ENCODE measurements around the gene STX8.
"Not testable (repeated sequence)": the region's sequence is repeated elsewhere in the genome, so short reads cannot be mapped to it uniquely, and the experiment has no call there.

The STX8 gene

DNA sequence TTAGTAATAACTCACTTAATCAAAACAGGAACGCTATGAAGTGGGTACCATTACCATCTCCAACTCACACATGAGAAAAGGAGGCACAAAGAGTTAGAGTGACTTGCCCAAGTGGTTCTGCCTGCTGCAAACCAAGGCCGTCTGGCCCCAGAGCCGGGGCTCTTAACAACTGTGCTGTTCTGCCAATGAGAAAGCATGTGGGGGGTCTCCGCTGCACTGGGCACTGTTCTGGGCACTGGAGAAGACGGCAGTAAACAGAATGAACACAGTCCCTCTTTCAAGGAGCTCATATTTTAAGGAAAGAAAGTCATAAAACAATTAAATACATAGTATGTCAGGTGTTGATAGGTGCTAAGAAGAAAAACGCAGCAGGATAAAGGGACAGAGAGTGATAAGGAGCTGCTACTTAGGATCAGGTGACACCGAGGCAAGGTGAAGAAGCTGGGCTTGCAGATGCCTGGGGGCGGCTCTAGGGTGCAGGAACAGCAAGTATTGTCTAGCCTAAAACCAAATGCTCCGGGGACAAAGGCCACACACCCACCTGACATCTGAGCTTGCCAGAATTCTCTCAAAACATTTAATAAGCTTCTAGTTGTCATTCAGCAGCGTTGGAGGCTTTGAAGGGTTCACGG lies 6.5 kb downstream of the STX8 start:
- H3K4me3 ChIP-seq (ENCODE audit: low read length) = no peak overlapping the region
- DNase-seq (ENCODE audit: low read depth) = no peak
- TF ChIP-seq, protein P1, sequence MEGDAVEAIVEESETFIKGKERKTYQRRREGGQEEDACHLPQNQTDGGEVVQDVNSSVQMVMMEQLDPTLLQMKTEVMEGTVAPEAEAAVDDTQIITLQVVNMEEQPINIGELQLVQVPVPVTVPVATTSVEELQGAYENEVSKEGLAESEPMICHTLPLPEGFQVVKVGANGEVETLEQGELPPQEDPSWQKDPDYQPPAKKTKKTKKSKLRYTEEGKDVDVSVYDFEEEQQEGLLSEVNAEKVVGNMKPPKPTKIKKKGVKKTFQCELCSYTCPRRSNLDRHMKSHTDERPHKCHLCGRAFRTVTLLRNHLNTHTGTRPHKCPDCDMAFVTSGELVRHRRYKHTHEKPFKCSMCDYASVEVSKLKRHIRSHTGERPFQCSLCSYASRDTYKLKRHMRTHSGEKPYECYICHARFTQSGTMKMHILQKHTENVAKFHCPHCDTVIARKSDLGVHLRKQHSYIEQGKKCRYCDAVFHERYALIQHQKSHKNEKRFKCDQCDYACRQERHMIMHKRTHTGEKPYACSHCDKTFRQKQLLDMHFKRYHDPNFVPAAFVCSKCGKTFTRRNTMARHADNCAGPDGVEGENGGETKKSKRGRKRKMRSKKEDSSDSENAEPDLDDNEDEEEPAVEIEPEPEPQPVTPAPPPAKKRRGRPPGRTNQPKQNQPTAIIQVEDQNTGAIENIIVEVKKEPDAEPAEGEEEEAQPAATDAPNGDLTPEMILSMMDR (conservative IDR thresholded peaks at IDR 0.05; ENCODE audit: low read depth, low read length) = no peak

- TF ChIP-seq, protein P1 (conservative IDR thresholded peaks at IDR 0.05; ENCODE audit: low read depth, low read length) = no peak
- no peak overlapping the region for H3K4me3 ChIP-seq (ENCODE audit: low read length)
- no peak for DNase-seq (ENCODE audit: low read depth)
These were observed 7.6 kb downstream of the STX8 start for GRCh38 chr17:9568004-9568403.

DNA sequence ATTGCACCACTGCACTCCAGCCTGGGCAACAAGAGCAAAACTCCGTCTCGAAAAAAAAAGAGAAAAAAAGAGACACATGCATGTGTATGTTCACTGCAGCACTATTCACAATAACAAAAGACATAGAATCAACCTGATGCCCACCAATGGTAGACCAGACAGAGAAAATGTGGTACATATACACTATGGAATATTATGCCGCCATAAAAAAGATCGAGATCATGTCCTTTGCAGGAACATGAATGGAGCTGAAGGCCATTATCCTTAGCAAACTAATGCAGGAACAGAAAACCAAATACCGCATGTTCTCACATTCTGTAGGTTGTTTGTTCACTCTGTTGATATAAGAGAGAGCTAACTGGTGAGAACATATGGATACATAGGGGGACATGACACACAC lies 8.9 kb downstream of the STX8 start:
- H3K4me3 ChIP-seq (ENCODE audit: low read length); DNase-seq (ENCODE audit: low read depth): not testable (repeated sequence)

GRCh38 chr17:9566067-9566466 lies 9.6 kb downstream of the STX8 start:
- no peak for DNase-seq (ENCODE audit: low read depth)
- no peak overlapping the region for H3K4me3 ChIP-seq (ENCODE audit: low read length)
- TF ChIP-seq, protein P1 (conservative IDR thresholded peaks at IDR 0.05; ENCODE audit: low read depth, low read length) = no peak

- no peak for DNase-seq (ENCODE audit: low read depth)
- no peak overlapping the region for H3K4me3 ChIP-seq (ENCODE audit: low read length)
- TF ChIP-seq, protein P1 (conservative IDR thresholded peaks at IDR 0.05; ENCODE audit: low read depth, low read length) = no peak
These were observed 11.5 kb downstream of the STX8 start for GRCh38 chr17:9564104-9564503.

GRCh38 chr17:9557857-9558256 lies 17.8 kb downstream of the STX8 start:
- H3K4me3 ChIP-seq (ENCODE audit: low read length) = no peak overlapping the region
- no peak for DNase-seq (ENCODE audit: low read depth)
- TF ChIP-seq, protein P1 (conservative IDR thresholded peaks at IDR 0.05; ENCODE audit: low read depth, low read length) = no peak

DNA sequence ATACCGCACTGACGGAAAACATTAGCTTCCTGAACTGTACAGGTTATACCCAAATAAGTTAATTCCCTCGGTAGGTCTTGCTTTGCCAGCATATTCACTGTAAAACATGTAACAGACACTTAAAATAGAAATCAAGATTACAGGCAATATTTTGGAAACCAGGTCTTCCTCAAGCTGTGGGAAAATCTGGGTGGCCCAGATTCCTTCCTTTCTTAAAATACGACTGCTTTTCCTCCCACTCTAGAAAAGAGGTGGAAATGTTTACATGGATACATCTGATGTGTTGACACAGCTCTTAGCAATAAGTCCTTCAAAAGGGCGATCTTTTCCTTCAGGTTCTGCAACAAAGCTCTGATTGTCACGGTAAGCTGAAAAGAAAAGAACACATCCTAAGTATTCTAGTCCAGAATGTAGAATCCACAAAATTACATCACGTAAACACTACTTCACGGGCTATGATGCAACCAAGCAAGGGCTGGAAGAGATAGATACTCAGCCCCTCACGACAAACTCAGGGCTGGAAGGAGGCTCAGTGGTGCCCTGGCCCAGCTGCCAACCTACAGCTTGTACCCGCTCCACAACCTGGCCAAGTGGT lies 18.4 kb downstream of the STX8 start:
- DNase-seq (ENCODE audit: low read depth) = no peak
- TF ChIP-seq, protein P1 (conservative IDR thresholded peaks at IDR 0.05; ENCODE audit: low read depth, low read length) = no peak
- H3K4me3 ChIP-seq (ENCODE audit: low read length) = no peak overlapping the region
